ENCODE measurements around the gene SOS1.

DNA sequence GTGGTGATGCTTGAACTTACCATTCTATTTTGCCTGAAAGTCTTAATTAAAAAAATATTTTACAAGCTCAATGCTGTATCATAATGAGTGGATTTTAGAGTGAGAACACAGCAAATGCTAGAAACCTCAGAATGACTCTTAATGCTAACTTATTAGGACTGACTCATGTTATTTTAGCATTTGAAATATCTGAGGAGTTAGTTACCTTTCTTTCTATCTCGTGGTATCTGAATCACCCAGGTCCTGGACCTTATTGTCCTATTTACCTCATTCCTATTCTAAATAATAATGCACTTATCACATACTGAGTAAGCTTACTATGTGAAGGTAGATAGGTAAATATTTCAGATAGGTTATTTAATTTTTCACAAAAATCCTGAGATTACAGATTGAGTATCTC, 70.7 kb downstream of the SOS1 start:
- TF ChIP-seq, protein P1, sequence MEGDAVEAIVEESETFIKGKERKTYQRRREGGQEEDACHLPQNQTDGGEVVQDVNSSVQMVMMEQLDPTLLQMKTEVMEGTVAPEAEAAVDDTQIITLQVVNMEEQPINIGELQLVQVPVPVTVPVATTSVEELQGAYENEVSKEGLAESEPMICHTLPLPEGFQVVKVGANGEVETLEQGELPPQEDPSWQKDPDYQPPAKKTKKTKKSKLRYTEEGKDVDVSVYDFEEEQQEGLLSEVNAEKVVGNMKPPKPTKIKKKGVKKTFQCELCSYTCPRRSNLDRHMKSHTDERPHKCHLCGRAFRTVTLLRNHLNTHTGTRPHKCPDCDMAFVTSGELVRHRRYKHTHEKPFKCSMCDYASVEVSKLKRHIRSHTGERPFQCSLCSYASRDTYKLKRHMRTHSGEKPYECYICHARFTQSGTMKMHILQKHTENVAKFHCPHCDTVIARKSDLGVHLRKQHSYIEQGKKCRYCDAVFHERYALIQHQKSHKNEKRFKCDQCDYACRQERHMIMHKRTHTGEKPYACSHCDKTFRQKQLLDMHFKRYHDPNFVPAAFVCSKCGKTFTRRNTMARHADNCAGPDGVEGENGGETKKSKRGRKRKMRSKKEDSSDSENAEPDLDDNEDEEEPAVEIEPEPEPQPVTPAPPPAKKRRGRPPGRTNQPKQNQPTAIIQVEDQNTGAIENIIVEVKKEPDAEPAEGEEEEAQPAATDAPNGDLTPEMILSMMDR (IDR thresholded peaks at IDR 0.05), result no peak
- no peak for TF ChIP-seq EZH2 (IDR thresholded peaks at IDR 0.05)

Data from neural progenitor cell (in vitro differentiated cells).